Motor neuron (in vitro differentiated cells): Measurements from ENCODE around the gene TMEM121. TPM values are rescaled to one million over a fixed set of nuclear protein-coding genes. Genes with fewer than 3 reads are reported as not detected.

ENCODE experiments used
- total RNA-seq, 8 experiments: library from RNA; unstranded; fragments of 300-600 nt; gene quantifications; 2 replicates each; pipeline versions ENCODE4 v1.2.3 to v1.2.4, GENCODE V29; 2022

The TMEM121 gene
- total RNA-seq, 8 experiments from 2014 or later = 0.97 to 7.1 (median 3.0) TPM

Other genes starting within 250 kb of the TMEM121 start
- gene BRF1, start 225.6 kb upstream of the TMEM121 start, total RNA-seq = 10 to 100 TPM; 14.4 to 36.3 (median 30.8) TPM
- 10 to 100 TPM; 18.0 to 66.1 (median 49.7) TPM for gene PACS2, start 211.8 kb upstream of the TMEM121 start, total RNA-seq
- gene TEX22, start 128.0 kb upstream of the TMEM121 start, total RNA-seq = 1 to 10 TPM in 1 of 8 experiments, under 1 TPM in 7; 0.25 to 1.1 (median 0.88) TPM
- 100 to 1,000 TPM in 1 of 8 experiments, 10 to 100 TPM in 7; 27.1 to 101 (median 52.4) TPM for gene MTA1, start 106.8 kb upstream of the TMEM121 start, total RNA-seq
- gene CRIP2, start 51.8 kb upstream of the TMEM121 start, total RNA-seq = 100 to 1,000 TPM in 1 of 8 experiments, 10 to 100 TPM in 6, 1 to 10 TPM in 1; 9.5 to 194 (median 55.0) TPM
- 10 to 100 TPM in 2 of 8 experiments, 1 to 10 TPM in 6; 3.3 to 14.5 (median 5.1) TPM for gene CRIP1, start 39.7 kb upstream of the TMEM121 start, total RNA-seq
- 10 to 100 TPM in 2 of 8 experiments, 1 to 10 TPM in 6; 3.4 to 12.5 (median 5.0) TPM for gene TEDC1, start 35.3 kb upstream of the TMEM121 start, total RNA-seq